HepG2 (cell line): Measurements from ENCODE around the gene TSPAN9. TPM values are rescaled to one million over a fixed set of nuclear protein-coding genes. Genes with fewer than 3 reads are reported as not detected.

Experiments
- ATAC-seq: fragments of 200-7000 bp; cut with Tn5 transposase; 3 replicates; pipeline ENCODE4 v1.9.1; 2020; ENCODE audit warnings: mild to moderate bottlenecking, moderate library complexity
- BruUV-seq: library from RNA; stranded (reverse); fragments of 400-500 nt; replicated peaks from 2 replicates; lab custom pipeline; 2021; lab: Mats Ljungman, UMichigan
- CTCF ChIA-PET: fragments of 300-600 bp; formaldehyde crosslinking; extraction: SDS; loops from one replicate; lab custom pipeline; 2021; ENCODE audit warnings: low total read pairs, inconsistent platforms, low intra/inter-chr PET ratio; lab: Yijun Ruan, JAX
- POLR2A ChIA-PET: fragments of 350-600 bp; sonication (Branson Sonifier 250); formaldehyde crosslinking; loops from one replicate; lab custom pipeline; 2020; ENCODE audit warnings: antibody characterized with exemption, inconsistent platforms; lab: Yijun Ruan, JAX
- DNase-seq: peaks from one replicate; pipeline ENCODE4 v3.0.0-alpha.2; 2015; ENCODE audit warnings: low spot score
- FAIRE-seq: peaks from 3 replicates; lab custom pipeline; 2011; peaks lifted over from hg19 to GRCh38; lab: Jason Lieb, UNC
- H2AFZ ChIP-seq: one replicate; pipeline ENCODE4 v1.6.1; 2011; ENCODE audit warnings: low read length, inconsistent platforms
- H3K27ac ChIP-seq: fragments of 300-600 bp; 3 replicates; pipeline ENCODE4 v1.8.0; 2011; ENCODE audit warnings: mixed run types, mild to moderate bottlenecking, mixed read lengths, low read length, inconsistent platforms; ENCODE audit not compliant: insufficient read depth; ENCODE audit errors: extremely low read length
- H3K27me3 ChIP-seq, 2 experiments: fragments of 200-600 bp in 1 of 2; 2 replicates in 1 of 2; 3 replicates in 1 of 2; pipeline versions ENCODE4 v1.6.0 to v1.8.0; 2011; ENCODE audit warnings: low read length in 2 of 2, mild to moderate bottlenecking in 2 of 2, moderate library complexity in 2 of 2, inconsistent platforms in 1 of 2; ENCODE audit not compliant: insufficient read depth in 2 of 2, control insufficient read depth in 1 of 2
- H3K36me3 ChIP-seq, 2 experiments: fragments of 200-600 bp in 1 of 2; replicated peaks in 1 of 2; 2 replicates in 1 of 2; 3 replicates in 1 of 2; pipeline versions ENCODE4 v1.5.1 to v1.8.0; 2011; ENCODE audit warnings: low read length in 2 of 2, inconsistent platforms in 1 of 2; ENCODE audit not compliant: insufficient read depth in 2 of 2, control insufficient read depth in 1 of 2
- H3K4me1 ChIP-seq: 2 replicates; pipeline ENCODE4 v1.5.1; 2012; ENCODE audit warnings: low read length, inconsistent platforms; ENCODE audit not compliant: insufficient read depth
- H3K4me2 ChIP-seq: 2 replicates; pipeline ENCODE4 v1.6.0; 2011; ENCODE audit warnings: low read depth, low read length, inconsistent platforms
- H3K4me3 ChIP-seq, 3 experiments: fragments of 200-600 bp in 1 of 3; sonication (generic), shearing (Covaris generic) in 1 of 3; replicated peaks in 1 of 3; 2 replicates each; pipeline ENCODE4 v1.5.1; 2011 to 2016; ENCODE audit warnings: low read length in 3 of 3, inconsistent platforms in 2 of 3, low read depth in 2 of 3, mild to moderate bottlenecking in 2 of 3, control low read depth in 1 of 3, mixed read lengths in 1 of 3; ENCODE audit not compliant: insufficient read depth in 1 of 3
- H3K79me2 ChIP-seq: one replicate; pipeline ENCODE4 v1.6.1; 2011; ENCODE audit warnings: low read length, inconsistent platforms; ENCODE audit not compliant: insufficient read depth
- H3K9ac ChIP-seq: 2 replicates; pipeline ENCODE4 v1.6.0; 2011; ENCODE audit warnings: mild to moderate bottlenecking, low read depth, low read length, inconsistent platforms; ENCODE audit not compliant: insufficient read depth
- H3K9me3 ChIP-seq: 2 replicates; pipeline ENCODE4 v1.5.1; 2012; ENCODE audit warnings: mild to moderate bottlenecking, low read length
- H4K20me1 ChIP-seq: 2 replicates; pipeline ENCODE4 v1.6.0; 2011; ENCODE audit warnings: inconsistent platforms, mild to moderate bottlenecking, low read length, moderate library complexity; ENCODE audit not compliant: insufficient read depth
- MATR3 ChIP-seq: sonication (generic); formaldehyde crosslinking; IDR thresholded peaks from 2 replicates; pipeline ENCODE4 v1.4.0; 2020; ENCODE audit warnings: missing genetic modification reagents
- MED1 ChIP-seq: sonication (generic); formaldehyde crosslinking; IDR thresholded peaks from 2 replicates; pipeline ENCODE4 v1.4.0; 2020; ENCODE audit warnings: missing genetic modification reagents
- RARA ChIP-seq: IDR thresholded peaks from 2 replicates; pipeline ENCODE4 v1.6.1; 2016; ENCODE audit warnings: missing genetic modification reagents, missing compliant biosample characterization
- SIN3A ChIP-seq: IDR thresholded peaks from 2 replicates; pipeline ENCODE4 v1.6.1; 2011; ENCODE audit warnings: low read depth, mild to moderate bottlenecking, control low read depth, low read length, borderline replicate concordance
- STAT6 ChIP-seq: sonication (generic); formaldehyde crosslinking; IDR thresholded peaks from 2 replicates; pipeline ENCODE4 v1.4.0; 2020; ENCODE audit warnings: missing genetic modification reagents, mild to moderate bottlenecking, borderline replicate concordance
- ZNF17 ChIP-seq: sonication (generic); formaldehyde crosslinking; IDR thresholded peaks from 2 replicates; pipeline ENCODE4 v1.5.0; 2020; ENCODE audit warnings: mild to moderate bottlenecking, missing genetic modification reagents
- ZNF530 ChIP-seq: sonication (generic); formaldehyde crosslinking; IDR thresholded peaks from 2 replicates; pipeline ENCODE4 v1.5.0; 2020; ENCODE audit warnings: low read depth, mild to moderate bottlenecking, missing genetic modification reagents
- ZNF782 ChIP-seq: sonication (generic); formaldehyde crosslinking; IDR thresholded peaks from 2 replicates; pipeline ENCODE4 v1.4.0; 2020; ENCODE audit warnings: missing genetic modification reagents, mild to moderate bottlenecking, borderline replicate concordance
- ZSCAN29 ChIP-seq: sonication (generic); formaldehyde crosslinking; conservative IDR thresholded peaks from 2 replicates; pipeline ENCODE4 v1.4.0; 2020; ENCODE audit warnings: mild to moderate bottlenecking, missing genetic modification reagents
- WGBS: methylation state at CpG from one replicate; pipeline ENCODE4 v1.1.6; 2017; ENCODE audit warnings: low lambda C conversion rate; 5-methylcytosine and 5-hydroxymethylcytosine counted together
- in situ Hi-C: cut with HindIII; loops from 2 replicates; pipeline ENCODE4 v1.10.0; 2017; ENCODE audit warnings: low pct_unique_long_range_greater_than_20kb; ENCODE audit not compliant: extremely low pct_ligation_motif_present
- intact Hi-C: fragments of 100-400 bp; cut with micrococcal nuclease; formaldehyde crosslinking; loops from one replicate; pipeline ENCODE4 v1.10.0; 2022; ENCODE audit not compliant: unreplicated experiment
- polyA plus RNA-seq, 8 experiments: library from polyadenylated mRNA; depleted of rRNA in 3 of 8; stranded (reverse) in 7 of 8; unstranded in 1 of 8; fragments of >200 nt; fragmentation: Illumina TruSeq in 4 of 8; extraction: Trizol in 4 of 8; gene quantifications; 2 replicates each; pipeline versions ENCODE4 v1.2.1 to v1.2.3, GENCODE V29; 2011 to 2016; ENCODE audit warnings: low read depth in 4 of 8, missing spikeins in 1 of 8, mixed read lengths in 1 of 8; ENCODE audit not compliant: insufficient read depth in 1 of 8
- total RNA-seq, 5 experiments: library from RNA; depleted of rRNA; stranded (reverse); fragments of >200 nt; fragmentation: Illumina TruSeq; extraction: Trizol; gene quantifications; 2 replicates each; pipeline ENCODE4 v1.2.3, GENCODE V29; 2016; ENCODE audit warnings: low read depth in 1 of 5
- TF ChIP-seq, protein P1 (sequence below): IDR thresholded peaks from 2 replicates; pipeline ENCODE4 v1.6.1; 2016; ENCODE audit warnings: missing compliant biosample characterization, missing genetic modification reagents, borderline replicate concordance
- TF ChIP-seq, protein P2 (sequence below): sonication (generic); formaldehyde crosslinking; IDR thresholded peaks from 2 replicates; pipeline ENCODE4 v1.4.0; 2020; ENCODE audit warnings: mild to moderate bottlenecking, missing genetic modification reagents

The TSPAN9 gene
- total and polyA plus RNA-seq, 2 of the 13 experiments (the other 11 are each of a cell fraction or from before 2014, with no cell fraction given), result 18.1 to 42.3 TPM

DNA sequence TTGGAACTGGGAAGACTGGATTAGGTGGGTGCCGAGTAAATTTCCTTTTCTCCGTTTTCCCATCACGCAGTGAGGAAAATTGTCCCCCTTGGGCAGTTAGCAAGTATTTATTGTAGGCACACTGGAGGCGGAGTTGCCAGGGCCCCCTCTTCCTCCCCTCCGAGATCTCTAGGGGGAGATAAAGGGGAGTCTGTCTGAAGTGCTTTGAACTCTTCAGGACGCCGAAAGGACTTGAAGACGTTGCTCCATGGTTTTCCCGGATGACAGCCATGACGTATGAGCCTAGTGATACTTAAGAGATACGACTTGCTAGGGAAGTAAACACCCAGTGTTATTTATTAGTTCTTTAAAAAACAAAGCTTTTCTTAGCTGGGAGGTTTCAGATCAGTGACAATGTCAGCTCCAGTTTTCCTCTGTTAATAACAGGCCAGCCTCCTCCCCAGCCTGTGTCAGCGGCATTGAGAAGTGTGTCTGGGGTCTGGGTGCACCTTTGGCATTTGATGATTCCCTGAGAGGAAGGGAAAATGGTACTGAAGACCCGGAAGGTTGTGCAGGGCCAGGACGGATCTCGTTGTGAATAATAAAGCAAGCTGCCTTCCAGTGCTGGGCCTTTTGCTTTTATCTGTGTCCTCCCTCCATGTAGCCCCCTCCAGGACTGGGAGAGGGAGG, 78.7 kb downstream of the TSPAN9 start:
- POLR2A ChIA-PET, result no interaction called here
- H3K9ac ChIP-seq, result no peak overlapping the region
- H2AFZ ChIP-seq, result no peak overlapping the region
- BruUV-seq, result no TSS peak
- peaks cover 0 to 3% of the 10 kb centered on the region in 2 experiments; a peak in 3 of 5 replicates for H3K36me3 ChIP-seq
- CTCF ChIA-PET, result no interaction called here
- in situ Hi-C loops, result no loop called here
- no peak for ATAC-seq
- H3K79me2 ChIP-seq, result no peaks in the 10 kb centered on the region
- no peaks in the 10 kb centered on the region for H3K9me3 ChIP-seq
- no peaks in the 10 kb centered on the region for H3K27me3 ChIP-seq
- no peak for FAIRE-seq
- no peak for TF ChIP-seq RARA (CRISPR knock-in tag)
- no peak for TF ChIP-seq STAT6 (CRISPR knock-in tag)
- no peak for TF ChIP-seq MATR3
- TF ChIP-seq ZNF530 (CRISPR knock-in tag), result no peak
- TF ChIP-seq, protein P1, sequence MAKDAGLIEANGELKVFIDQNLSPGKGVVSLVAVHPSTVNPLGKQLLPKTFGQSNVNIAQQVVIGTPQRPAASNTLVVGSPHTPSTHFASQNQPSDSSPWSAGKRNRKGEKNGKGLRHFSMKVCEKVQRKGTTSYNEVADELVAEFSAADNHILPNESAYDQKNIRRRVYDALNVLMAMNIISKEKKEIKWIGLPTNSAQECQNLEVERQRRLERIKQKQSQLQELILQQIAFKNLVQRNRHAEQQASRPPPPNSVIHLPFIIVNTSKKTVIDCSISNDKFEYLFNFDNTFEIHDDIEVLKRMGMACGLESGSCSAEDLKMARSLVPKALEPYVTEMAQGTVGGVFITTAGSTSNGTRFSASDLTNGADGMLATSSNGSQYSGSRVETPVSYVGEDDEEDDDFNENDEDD (CRISPR knock-in tag), result no peak
- TF ChIP-seq, protein P2, sequence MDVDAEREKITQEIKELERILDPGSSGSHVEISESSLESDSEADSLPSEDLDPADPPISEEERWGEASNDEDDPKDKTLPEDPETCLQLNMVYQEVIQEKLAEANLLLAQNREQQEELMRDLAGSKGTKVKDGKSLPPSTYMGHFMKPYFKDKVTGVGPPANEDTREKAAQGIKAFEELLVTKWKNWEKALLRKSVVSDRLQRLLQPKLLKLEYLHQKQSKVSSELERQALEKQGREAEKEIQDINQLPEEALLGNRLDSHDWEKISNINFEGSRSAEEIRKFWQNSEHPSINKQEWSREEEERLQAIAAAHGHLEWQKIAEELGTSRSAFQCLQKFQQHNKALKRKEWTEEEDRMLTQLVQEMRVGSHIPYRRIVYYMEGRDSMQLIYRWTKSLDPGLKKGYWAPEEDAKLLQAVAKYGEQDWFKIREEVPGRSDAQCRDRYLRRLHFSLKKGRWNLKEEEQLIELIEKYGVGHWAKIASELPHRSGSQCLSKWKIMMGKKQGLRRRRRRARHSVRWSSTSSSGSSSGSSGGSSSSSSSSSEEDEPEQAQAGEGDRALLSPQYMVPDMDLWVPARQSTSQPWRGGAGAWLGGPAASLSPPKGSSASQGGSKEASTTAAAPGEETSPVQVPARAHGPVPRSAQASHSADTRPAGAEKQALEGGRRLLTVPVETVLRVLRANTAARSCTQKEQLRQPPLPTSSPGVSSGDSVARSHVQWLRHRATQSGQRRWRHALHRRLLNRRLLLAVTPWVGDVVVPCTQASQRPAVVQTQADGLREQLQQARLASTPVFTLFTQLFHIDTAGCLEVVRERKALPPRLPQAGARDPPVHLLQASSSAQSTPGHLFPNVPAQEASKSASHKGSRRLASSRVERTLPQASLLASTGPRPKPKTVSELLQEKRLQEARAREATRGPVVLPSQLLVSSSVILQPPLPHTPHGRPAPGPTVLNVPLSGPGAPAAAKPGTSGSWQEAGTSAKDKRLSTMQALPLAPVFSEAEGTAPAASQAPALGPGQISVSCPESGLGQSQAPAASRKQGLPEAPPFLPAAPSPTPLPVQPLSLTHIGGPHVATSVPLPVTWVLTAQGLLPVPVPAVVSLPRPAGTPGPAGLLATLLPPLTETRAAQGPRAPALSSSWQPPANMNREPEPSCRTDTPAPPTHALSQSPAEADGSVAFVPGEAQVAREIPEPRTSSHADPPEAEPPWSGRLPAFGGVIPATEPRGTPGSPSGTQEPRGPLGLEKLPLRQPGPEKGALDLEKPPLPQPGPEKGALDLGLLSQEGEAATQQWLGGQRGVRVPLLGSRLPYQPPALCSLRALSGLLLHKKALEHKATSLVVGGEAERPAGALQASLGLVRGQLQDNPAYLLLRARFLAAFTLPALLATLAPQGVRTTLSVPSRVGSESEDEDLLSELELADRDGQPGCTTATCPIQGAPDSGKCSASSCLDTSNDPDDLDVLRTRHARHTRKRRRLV (CRISPR knock-in tag), result no peak
- TF ChIP-seq ZNF17, result no peak
- no peak for TF ChIP-seq SIN3A
- no peak for TF ChIP-seq MED1 (CRISPR knock-in tag)
- TF ChIP-seq ZSCAN29 (CRISPR knock-in tag), result no peak
- TF ChIP-seq ZNF782 (CRISPR knock-in tag), result no peak
- TF ChIP-seq, all 625 proteins: peak for 0
- DNase-seq, result no peak
- 91% methylated on average over 14 of the region's 15 CpGs for WGBS
- no peak overlapping the region for H3K4me3 ChIP-seq
- H3K4me2 ChIP-seq, result no peak overlapping the region
- intact Hi-C loops, result no loop called here
- no peaks in the 10 kb centered on the region for H4K20me1 ChIP-seq
- no peak overlapping the region for H3K27ac ChIP-seq
- H3K4me1 ChIP-seq, result peaks cover 10% of the 10 kb centered on the region
